Measurements from ENCODE around the gene WRAP53. TPM values are rescaled to one million over a fixed set of nuclear protein-coding genes. Genes with fewer than 3 reads are reported as not detected.

Gene WRAP53
- total RNA-seq, 2 donors from 2014 or later, result 3.7 to 6.1 TPM

GRCh38 chr17:7745748-7746470 is 57.6 kb downstream of the WRAP53 start:
- peaks cover 0 to 7% of the 10 kb centered on the region in 2 donors for H3K4me1 ChIP-seq
- H3K4me3 ChIP-seq, result no peak overlapping the region
- no peaks in the 10 kb centered on the region for H3K27me3 ChIP-seq
- H3K36me3 ChIP-seq, result no peaks in the 10 kb centered on the region
- TF ChIP-seq CTCF (IDR thresholded peaks at IDR 0.05), result no peak
- peak; percentile 71 for DNase-seq (ENCODE audit: low spot score)
- no peaks in the 10 kb centered on the region for H3K9me3 ChIP-seq
- no peak overlapping the region for H3K27ac ChIP-seq

- Histone ChIP-seq H3K9me3 (no peaks in the 10 kb centered on the region), H3K4me1 (peaks cover 0 to 7% of the 10 kb centered on the region in 2 donors), H3K27me3 (no peaks in the 10 kb centered on the region), H3K27ac (peak overlapping the region in 1 of 2 donors; percentile 55), H3K4me3 (no peak overlapping the region), H3K36me3 (no peaks in the 10 kb centered on the region)
- DNase-seq (ENCODE audit: low spot score), result no peak
- TF ChIP-seq CTCF (IDR thresholded peaks at IDR 0.05), result no peak
These were observed 59.4 kb downstream of the WRAP53 start for GRCh38 chr17:7747635-7748071.

GRCh38 chr17:7748076-7748775 is 59.9 kb downstream of the WRAP53 start:
- no peak for TF ChIP-seq CTCF (IDR thresholded peaks at IDR 0.05)
- no peaks in the 10 kb centered on the region for H3K27me3 ChIP-seq
- peaks cover 0 to 7% of the 10 kb centered on the region in 2 donors for H3K4me1 ChIP-seq
- DNase-seq (ENCODE audit: low spot score), result no peak
- no peaks in the 10 kb centered on the region for H3K9me3 ChIP-seq
- peak overlapping the region in 1 of 2 donors; percentile 55 for H3K27ac ChIP-seq
- no peaks in the 10 kb centered on the region for H3K36me3 ChIP-seq
- no peak overlapping the region for H3K4me3 ChIP-seq

- H3K4me1 ChIP-seq, result peaks cover 0 to 7% of the 10 kb centered on the region in 2 donors
- H3K9me3 ChIP-seq, result no peaks in the 10 kb centered on the region
- H3K36me3 ChIP-seq, result no peaks in the 10 kb centered on the region
- peak overlapping the region in 1 of 2 donors; percentile 45 for H3K27ac ChIP-seq
- H3K4me3 ChIP-seq, result no peak overlapping the region
- no peaks in the 10 kb centered on the region for H3K27me3 ChIP-seq
- TF ChIP-seq CTCF (IDR thresholded peaks at IDR 0.05), result no peak
- DNase-seq (ENCODE audit: low spot score), result no peak
These were observed 62.1 kb downstream of the WRAP53 start for GRCh38 chr17:7750321-7750821.

Other genes with a start within 250 kb of the WRAP53 start
- gene FGF11, start 249.0 kb upstream of the WRAP53 start, total RNA-seq, result 10 to 100 TPM; 18.6 to 20.9 TPM
- gene CHRNB1, start 243.4 kb upstream of the WRAP53 start, total RNA-seq, result 10 to 100 TPM; 15.8 to 19.0 TPM
- gene ZBTB4, start 208.8 kb upstream of the WRAP53 start, total RNA-seq, result 10 to 100 TPM; 50.5 to 67.3 TPM
- not detected for gene SLC35G6, start 207.0 kb upstream of the WRAP53 start, total RNA-seq
- 10 to 100 TPM; 28.4 to 41.2 TPM for gene POLR2A, start 204.1 kb upstream of the WRAP53 start, total RNA-seq
- 10 to 100 TPM; 39.6 to 50.2 TPM for gene TNFSF12, start 139.4 kb upstream of the WRAP53 start, total RNA-seq
- gene TNFSF13, start 129.7 kb upstream of the WRAP53 start, total RNA-seq, result 10 to 100 TPM; 11.0 to 16.9 TPM
- 10 to 100 TPM; 45.9 to 56.1 TPM for gene SENP3, start 126.6 kb upstream of the WRAP53 start, total RNA-seq
- gene CD68, start 108.8 kb upstream of the WRAP53 start, total RNA-seq, result 10 to 100 TPM; 16.2 to 54.2 TPM
- 10 to 100 TPM; 55.4 to 81.1 TPM for gene MPDU1, start 104.6 kb upstream of the WRAP53 start, total RNA-seq
- 10 to 100 TPM in 1 of 2 donors, 1 to 10 TPM in 1; 5.6 to 11.5 TPM for gene SOX15, start 98.4 kb upstream of the WRAP53 start, total RNA-seq
- gene FXR2, start 73.6 kb upstream of the WRAP53 start, total RNA-seq, result 10 to 100 TPM; 70.3 to 83.6 TPM
- gene SAT2, start 60.7 kb upstream of the WRAP53 start, total RNA-seq, result 10 to 100 TPM; 56.0 to 78.5 TPM
- gene SHBG, start 58.3 kb upstream of the WRAP53 start, total RNA-seq, result under 1 TPM in 1 of 2 donors, not detected in 1; 0.39 TPM
- gene ATP1B2, start 37.6 kb upstream of the WRAP53 start, total RNA-seq, result 1 to 10 TPM; 1.2 to 2.2 TPM
- gene TP53, start 987 bp upstream of the WRAP53 start, total RNA-seq, result 10 to 100 TPM; 12.9 to 20.1 TPM
- 1 to 10 TPM; 2.1 to 5.9 TPM for gene EFNB3, start 16.7 kb downstream of the WRAP53 start, total RNA-seq
- gene DNAH2, start 29.3 kb downstream of the WRAP53 start, total RNA-seq, result under 1 TPM in 1 of 2 donors, not detected in 1; 0.08 TPM
- 10 to 100 TPM; 11.0 to 11.1 TPM for gene KDM6B, start 145.7 kb downstream of the WRAP53 start, total RNA-seq
- gene TMEM88, start 166.6 kb downstream of the WRAP53 start, total RNA-seq, result 10 to 100 TPM; 42.5 to 53.2 TPM
- gene NAA38, start 169.1 kb downstream of the WRAP53 start, total RNA-seq, result 10 to 100 TPM; 77.1 to 85.0 TPM
- 1 to 10 TPM; 5.1 to 6.8 TPM for gene CYB5D1, start 169.5 kb downstream of the WRAP53 start, total RNA-seq
- 10 to 100 TPM; 17.6 to 44.7 TPM for gene CHD3, start 200.3 kb downstream of the WRAP53 start, total RNA-seq
- gene RNF227, start 227.8 kb downstream of the WRAP53 start, total RNA-seq, result 1 to 10 TPM; 1.6 to 5.8 TPM
- under 1 TPM in 1 of 2 donors, not detected in 1; 0.39 TPM for gene KCNAB3, start 241.4 kb downstream of the WRAP53 start, total RNA-seq
- gene TRAPPC1, start 243.5 kb downstream of the WRAP53 start, total RNA-seq, result 10 to 100 TPM; 52.4 to 68.2 TPM
- gene CNTROB, start 243.7 kb downstream of the WRAP53 start, total RNA-seq, result 1 to 10 TPM; 4.6 to 8.3 TPM